Peyer's patch (tissue), 4 donors: Measurements from ENCODE around the gene GUCA2A.

Experiments used
- POLR2A ChIP-seq, 2 donors: fragments of 450-650 bp; IDR thresholded peaks; one replicate each; pipeline ENCODE4 v1.5.1; 2017; ENCODE audit warnings: antibody characterized with exemption in 2 of 2, mild to moderate bottlenecking in 2 of 2, moderate library complexity in 2 of 2
- TF ChIP-seq, protein P1 (sequence below), 6 experiments: fragments of 450-650 bp in 4 of 6; fragments of 200-600 bp in 2 of 6; sonication (generic) in 1 of 6; IDR thresholded peaks; one replicate each; pipeline ENCODE4 v1.5.1; 2017 to 2019; ENCODE audit warnings: antibody characterized with exemption in 6 of 6, mild to moderate bottlenecking in 3 of 6, moderate library complexity in 1 of 6

DNA sequence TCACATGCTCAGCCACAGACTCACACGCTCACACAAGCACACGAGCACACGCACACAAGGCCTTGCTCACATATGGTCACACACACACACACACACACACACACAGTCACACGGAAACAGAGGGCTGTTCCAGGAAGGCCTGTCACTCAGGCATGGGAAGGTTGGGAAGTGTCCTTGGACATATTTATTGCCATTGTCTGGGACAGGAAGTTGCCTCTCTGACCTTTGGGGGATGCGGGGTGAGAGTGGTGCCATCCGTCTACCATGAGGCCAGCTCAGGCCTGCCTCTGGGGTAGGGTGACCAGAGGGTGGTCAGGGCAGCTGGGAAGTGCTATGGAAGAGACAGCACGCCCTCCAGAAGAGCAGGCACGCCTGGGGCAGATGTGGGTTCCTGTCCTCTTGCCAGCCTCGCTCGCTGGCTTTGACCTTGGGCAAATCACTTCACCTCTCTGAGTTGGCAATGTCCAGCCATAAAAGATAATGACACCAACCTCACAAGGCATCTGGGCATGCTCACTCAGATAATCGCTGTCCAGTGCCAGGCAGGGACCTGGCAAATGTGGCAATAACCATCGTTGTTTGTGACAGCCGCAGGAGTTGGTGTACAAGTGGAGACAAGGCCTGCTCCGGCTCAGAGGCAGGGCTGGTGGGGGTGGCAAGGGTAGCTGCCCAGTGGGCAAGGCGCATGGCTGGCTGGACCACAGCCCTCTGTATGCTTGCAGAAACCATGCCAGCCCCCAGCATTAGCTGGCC, 8.0 kb upstream of the GUCA2A start:
- TF ChIP-seq, protein P1, sequence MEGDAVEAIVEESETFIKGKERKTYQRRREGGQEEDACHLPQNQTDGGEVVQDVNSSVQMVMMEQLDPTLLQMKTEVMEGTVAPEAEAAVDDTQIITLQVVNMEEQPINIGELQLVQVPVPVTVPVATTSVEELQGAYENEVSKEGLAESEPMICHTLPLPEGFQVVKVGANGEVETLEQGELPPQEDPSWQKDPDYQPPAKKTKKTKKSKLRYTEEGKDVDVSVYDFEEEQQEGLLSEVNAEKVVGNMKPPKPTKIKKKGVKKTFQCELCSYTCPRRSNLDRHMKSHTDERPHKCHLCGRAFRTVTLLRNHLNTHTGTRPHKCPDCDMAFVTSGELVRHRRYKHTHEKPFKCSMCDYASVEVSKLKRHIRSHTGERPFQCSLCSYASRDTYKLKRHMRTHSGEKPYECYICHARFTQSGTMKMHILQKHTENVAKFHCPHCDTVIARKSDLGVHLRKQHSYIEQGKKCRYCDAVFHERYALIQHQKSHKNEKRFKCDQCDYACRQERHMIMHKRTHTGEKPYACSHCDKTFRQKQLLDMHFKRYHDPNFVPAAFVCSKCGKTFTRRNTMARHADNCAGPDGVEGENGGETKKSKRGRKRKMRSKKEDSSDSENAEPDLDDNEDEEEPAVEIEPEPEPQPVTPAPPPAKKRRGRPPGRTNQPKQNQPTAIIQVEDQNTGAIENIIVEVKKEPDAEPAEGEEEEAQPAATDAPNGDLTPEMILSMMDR (IDR thresholded peaks at IDR 0.05): no peak
- TF ChIP-seq POLR2A (IDR thresholded peaks at IDR 0.05): no peak
